ENCODE data around the gene ZNF770. TPM values are rescaled to one million over a fixed set of nuclear protein-coding genes. Genes with fewer than 3 reads are reported as not detected.

ZNF770 gene
- total and polyA plus RNA-seq, 2 donors from 2014 or later (not counting 2 experiments from before 2014, with no cell fraction given) = 7.9 to 34.8 TPM

Other genes with a start within 250 kb of the ZNF770 start
- not detected in 2 replicates for gene GJD2, start 233.3 kb downstream of the ZNF770 start, total RNA-seq
- gene GJD2, start 233.3 kb downstream of the ZNF770 start, polyA plus RNA-seq = not detected in 2 replicates
- not detected in 2 replicates for gene ACTC1, start 192.7 kb downstream of the ZNF770 start, total RNA-seq
- not detected in 2 replicates for gene ACTC1, start 192.7 kb downstream of the ZNF770 start, polyA plus RNA-seq
- 30.0 and 34.0 TPM in 2 replicates for gene AQR, start 18.5 kb downstream of the ZNF770 start, total RNA-seq
- 21.3 and 29.1 TPM in 2 replicates for gene AQR, start 18.5 kb downstream of the ZNF770 start, polyA plus RNA-seq
- gene NANOGP8, start 97.0 kb upstream of the ZNF770 start, total RNA-seq = not detected in 2 replicates
- not detected in 2 replicates for gene NANOGP8, start 97.0 kb upstream of the ZNF770 start, polyA plus RNA-seq